H1 (cell line): ENCODE data around the gene SERPINE2. TPM values are rescaled to one million over a fixed set of nuclear protein-coding genes. Genes with fewer than 3 reads are reported as not detected.
A peak's percentile ranks its signal among the peaks of the same experiment; 100 is the strongest.

Experiments
- CTCF ChIA-PET: fragments of 300-600 bp; sonication (Branson Sonifier 250); formaldehyde crosslinking; loops from one replicate; lab custom pipeline; 2021; ENCODE audit not compliant: partially characterized antibody; lab: Charles Lee
- POLR2A ChIA-PET: fragments of 300-600 bp; sonication (Branson Sonifier 250); formaldehyde crosslinking; loops from one replicate; lab custom pipeline; 2021; ENCODE audit warnings: inconsistent platforms; ENCODE audit not compliant: partially characterized antibody; lab: Charles Lee
- DNase-seq, 2 experiments: peaks; one replicate each; pipeline versions ENCODE4 v3.0.0 to v3.0.0-alpha.2; 2010 to 2022; ENCODE audit warnings: low spot score in 2 of 2, low read depth in 1 of 2, mixed read lengths in 1 of 2
- FAIRE-seq: peaks from 2 replicates; lab custom pipeline; 2011; peaks lifted over from hg19 to GRCh38; lab: Jason Lieb, UNC
- H2AFZ ChIP-seq: 2 replicates; pipeline ENCODE4 v1.8.1; 2012; ENCODE audit warnings: low read length, inconsistent platforms
- H2AK5ac ChIP-seq: 2 replicates; pipeline ENCODE4 v1.6.1; 2013; ENCODE audit warnings: low read depth, low read length
- H2BK120ac ChIP-seq: replicated peaks from 2 replicates; pipeline ENCODE3; 2013; ENCODE audit warnings: low read depth, low read length, inconsistent platforms
- H2BK12ac ChIP-seq: 2 replicates; pipeline ENCODE4 v1.6.1; 2013; ENCODE audit warnings: low read depth, low read length
- H2BK15ac ChIP-seq: 2 replicates; pipeline ENCODE4 v1.6.1; 2013; ENCODE audit warnings: low read length
- H2BK20ac ChIP-seq: 2 replicates; pipeline ENCODE4 v1.6.1; 2013; ENCODE audit warnings: low read length
- H2BK5ac ChIP-seq: 2 replicates; pipeline ENCODE4 v1.6.1; 2013; ENCODE audit warnings: low read depth, low read length
- H3K14ac ChIP-seq: 2 replicates; pipeline ENCODE4 v1.6.1; 2013; ENCODE audit warnings: inconsistent platforms; ENCODE audit not compliant: insufficient read length
- H3K18ac ChIP-seq: 2 replicates; pipeline ENCODE4 v1.6.1; 2013; ENCODE audit warnings: low read length; ENCODE audit errors: extremely low read depth
- H3K23ac ChIP-seq: 2 replicates; pipeline ENCODE4 v1.6.1; 2013; ENCODE audit warnings: inconsistent platforms; ENCODE audit not compliant: insufficient read length
- H3K23me2 ChIP-seq: 2 replicates; pipeline ENCODE4 v1.6.1; 2013; ENCODE audit warnings: low read depth, low read length
- H3K27ac ChIP-seq: 2 replicates; pipeline ENCODE4 v1.6.1; 2011; ENCODE audit warnings: low read depth, low read length, inconsistent platforms
- H3K27me3 ChIP-seq, 4 experiments: replicated peaks in 1 of 4; 1 replicate in 1 of 4; 2 replicates in 3 of 4; pipeline versions ENCODE4 v1.6.1 to v1.8.1; 2011 to 2013; ENCODE audit warnings: low read length in 3 of 4, mild to moderate bottlenecking in 3 of 4, inconsistent platforms in 2 of 4, mixed read lengths in 2 of 4, moderate library complexity in 1 of 4; ENCODE audit not compliant: control insufficient read depth in 3 of 4, insufficient read depth in 3 of 4; ENCODE audit errors: extremely low read depth in 1 of 4
- H3K36me3 ChIP-seq, 4 experiments: 2 replicates each; pipeline versions ENCODE4 v1.6.1 to v1.8.1; 2011 to 2013; ENCODE audit warnings: mild to moderate bottlenecking in 4 of 4, low read length in 3 of 4, moderate library complexity in 2 of 4, control low read depth in 1 of 4, inconsistent platforms in 1 of 4; ENCODE audit not compliant: insufficient read depth in 4 of 4, control insufficient read depth in 2 of 4
- H3K4ac ChIP-seq: replicated peaks from 2 replicates; pipeline ENCODE3; 2013; ENCODE audit warnings: low read length, low read depth, mixed read lengths, inconsistent platforms; ENCODE audit not compliant: insufficient read length
- H3K4me1 ChIP-seq, 4 experiments: replicated peaks in 1 of 4; 1 replicate in 1 of 4; 2 replicates in 3 of 4; pipeline versions ENCODE4 v1.6.1 to v1.8.1; 2011 to 2013; ENCODE audit warnings: low read length in 3 of 4, inconsistent platforms in 2 of 4, mixed read lengths in 1 of 4; ENCODE audit not compliant: insufficient read depth in 4 of 4, control insufficient read depth in 3 of 4
- H3K4me2 ChIP-seq, 2 experiments: 2 replicates each; pipeline versions ENCODE4 v1.6.1 to v1.8.1; 2011 to 2013; ENCODE audit warnings: low read depth in 2 of 2, low read length in 2 of 2, control low read depth in 1 of 2, inconsistent platforms in 1 of 2, mild to moderate bottlenecking in 1 of 2; ENCODE audit not compliant: insufficient read depth in 1 of 2
- H3K4me3 ChIP-seq, 4 experiments: fragments of 200-600, 300-600 bp in 1 of 4; sonication (generic), shearing (Covaris generic), sonication (Bioruptor Twin) in 1 of 4; 2 replicates each; pipeline versions ENCODE4 v1.5.1 to v1.8.1; 2011 to 2016; ENCODE audit warnings: low read length in 4 of 4, low read depth in 3 of 4, control low read depth in 2 of 4, inconsistent platforms in 2 of 4, mild to moderate bottlenecking in 2 of 4, mixed read lengths in 1 of 4, moderate library complexity in 1 of 4; ENCODE audit not compliant: insufficient read depth in 2 of 4; ENCODE audit errors: extremely low read depth in 1 of 4
- H3K56ac ChIP-seq: replicated peaks from 2 replicates; pipeline ENCODE3; 2013; ENCODE audit warnings: low read depth, mild to moderate bottlenecking, mixed read lengths, low read length, inconsistent platforms; ENCODE audit not compliant: insufficient read length
- H3K79me1 ChIP-seq: 2 replicates; pipeline ENCODE4 v1.6.1; 2013; ENCODE audit warnings: low read depth, low read length, control low read depth
- H3K79me2 ChIP-seq, 2 experiments: 2 replicates each; pipeline versions ENCODE4 v1.6.1 to v1.8.1; 2012 to 2013; ENCODE audit warnings: low read length in 2 of 2, mild to moderate bottlenecking in 2 of 2, inconsistent platforms in 1 of 2; ENCODE audit not compliant: insufficient read depth in 2 of 2, control insufficient read depth in 1 of 2
- H3K9ac ChIP-seq, 4 experiments: replicated peaks in 1 of 4; 1 replicate in 1 of 4; 2 replicates in 3 of 4; pipeline versions ENCODE4 v1.6.1 to v1.8.1; 2011 to 2013; ENCODE audit warnings: low read depth in 3 of 4, low read length in 3 of 4, control low read depth in 2 of 4, mild to moderate bottlenecking in 2 of 4, moderate library complexity in 2 of 4, inconsistent platforms in 1 of 4; ENCODE audit errors: extremely low read depth in 1 of 4
- H3K9me3 ChIP-seq, 2 experiments: 2 replicates each; pipeline versions ENCODE4 v1.6.1 to v1.8.1; 2012 to 2013; ENCODE audit warnings: mild to moderate bottlenecking in 2 of 2, moderate library complexity in 2 of 2, control low read depth in 1 of 2, inconsistent platforms in 1 of 2, low read depth in 1 of 2, low read length in 1 of 2, mixed read lengths in 1 of 2; ENCODE audit not compliant: insufficient read depth in 2 of 2
- H4K20me1 ChIP-seq, 2 experiments: replicated peaks in 1 of 2; 2 replicates each; pipeline versions ENCODE3 to v1.8.1; 2011 to 2013; ENCODE audit warnings: inconsistent platforms in 2 of 2, low read length in 2 of 2, mild to moderate bottlenecking in 1 of 2; ENCODE audit not compliant: insufficient read depth in 2 of 2, control insufficient read depth in 1 of 2
- H4K5ac ChIP-seq: 2 replicates; pipeline ENCODE4 v1.6.1; 2013; ENCODE audit warnings: low read length, low read depth, mixed read lengths, inconsistent platforms; ENCODE audit not compliant: insufficient read length
- H4K8ac ChIP-seq: 2 replicates; pipeline ENCODE4 v1.8.0; 2013; ENCODE audit warnings: mild to moderate bottlenecking, moderate library complexity, low read length, inconsistent platforms; ENCODE audit not compliant: insufficient read depth; ENCODE audit errors: extremely low read depth
- H4K91ac ChIP-seq: replicated peaks from 2 replicates; pipeline ENCODE3; 2013; ENCODE audit warnings: low read length, mixed read lengths, inconsistent platforms; ENCODE audit not compliant: insufficient read length
- BACH1 ChIP-seq: IDR thresholded peaks from 2 replicates; pipeline ENCODE4 v1.6.1; 2012; ENCODE audit warnings: low read length, improper control_type of control experiment
- CHD1 ChIP-seq: IDR thresholded peaks from 2 replicates; pipeline ENCODE4 v1.6.1; 2012; ENCODE audit warnings: low read depth, low read length, improper control_type of control experiment
- CHD2 ChIP-seq: IDR thresholded peaks from 2 replicates; pipeline ENCODE4 v1.6.1; 2012; ENCODE audit warnings: low read length, improper control_type of control experiment
- EZH2 ChIP-seq: fragments of 200-600 bp; sonication (generic); IDR thresholded peaks from 2 replicates; pipeline ENCODE4 v1.7.1; 2012; ENCODE audit warnings: low read depth, mild to moderate bottlenecking, moderate library complexity, low read length, inconsistent platforms; ENCODE audit not compliant: severe bottlenecking
- HDAC6 ChIP-seq: IDR thresholded peaks from one replicate; pipeline ENCODE4 v1.7.1; 2012; ENCODE audit warnings: low read depth, mild to moderate bottlenecking, inconsistent platforms, low read length, moderate library complexity
- KDM4A ChIP-seq: IDR thresholded peaks from one replicate; pipeline ENCODE4 v1.7.1; 2012; ENCODE audit warnings: low read depth, mild to moderate bottlenecking, moderate library complexity, low read length, inconsistent platforms; ENCODE audit not compliant: severe bottlenecking
- RNF2 ChIP-seq: fragments of 200-900, 300-1000 bp; sonication (generic); IDR thresholded peaks from 2 replicates; pipeline ENCODE4 v1.7.1; 2016; ENCODE audit warnings: borderline replicate concordance, low read depth, mild to moderate bottlenecking, antibody characterized with exemption, low read length; ENCODE audit not compliant: poor library complexity, severe bottlenecking; ENCODE audit errors: missing control alignments
- RXRA ChIP-seq: IDR thresholded peaks from 2 replicates; pipeline ENCODE4 v1.6.1; 2011; ENCODE audit warnings: low read depth, mild to moderate bottlenecking, low read length, moderate library complexity; ENCODE audit not compliant: insufficient read depth
- SAP30 ChIP-seq: fragments of 300-600 bp; sonication (generic); IDR thresholded peaks from 2 replicates; pipeline ENCODE4 v1.7.1; 2012; ENCODE audit warnings: low read length, moderate library complexity, mild to moderate bottlenecking, inconsistent platforms; ENCODE audit not compliant: insufficient read depth, insufficient replicate concordance
- SIRT6 ChIP-seq: IDR thresholded peaks from one replicate; pipeline ENCODE4 v1.7.1; 2012; ENCODE audit warnings: low read length, inconsistent platforms
- WGBS, 2 experiments: shearing (Covaris generic) in 1 of 2; methylation state at CpG; one replicate each; pipeline versions ENCODE4 v1.1.6 to v1.1.7; 2013 to 2015; ENCODE audit warnings: low lambda C conversion rate in 2 of 2, mixed read lengths in 2 of 2, inconsistent platforms in 1 of 2, low coverage in 1 of 2, missing lambda C conversion rate in 1 of 2; ENCODE audit not compliant: insufficient replicate concordance in 2 of 2, insufficient coverage in 1 of 2, insufficient read length in 1 of 2; ENCODE audit errors: extremely low coverage in 1 of 2, missing lambda C conversion rate in 1 of 2; 5-methylcytosine and 5-hydroxymethylcytosine counted together
- polyA plus RNA-seq, 7 experiments: library from polyadenylated mRNA; depleted of rRNA in 3 of 7; stranded (reverse) in 5 of 7; unstranded in 2 of 7; fragments of >200 nt in 5 of 7; fragments of 200-250 nt in 2 of 7; gene quantifications; 1 replicate in 5 of 7; 2 replicates in 1 of 7; 4 replicates in 1 of 7; pipeline versions ENCODE4 v1.2.1 to v1.2.3, GENCODE V29; 2011 to 2013; ENCODE audit warnings: missing spikeins in 2 of 7, mixed read lengths in 2 of 7
- total RNA-seq: library from RNA; stranded (reverse); fragmentation: NEBNext Ultra II Directional; extraction: Animal tissue kit (Norgen Biotek cat#: 25700); gene quantifications from 2 replicates; pipeline ENCODE4 v1.2.1, GENCODE V29; 2021
- TF ChIP-seq, protein P1 (sequence below): IDR thresholded peaks from 2 replicates; pipeline ENCODE4 v1.6.1; 2012; ENCODE audit warnings: low read length, inconsistent platforms

The SERPINE2 gene
- total and polyA plus RNA-seq, 2 of the 8 experiments (the other 6 are each of a cell fraction or from before 2014, with no cell fraction given): 26.2 to 76.0 TPM

DNA sequence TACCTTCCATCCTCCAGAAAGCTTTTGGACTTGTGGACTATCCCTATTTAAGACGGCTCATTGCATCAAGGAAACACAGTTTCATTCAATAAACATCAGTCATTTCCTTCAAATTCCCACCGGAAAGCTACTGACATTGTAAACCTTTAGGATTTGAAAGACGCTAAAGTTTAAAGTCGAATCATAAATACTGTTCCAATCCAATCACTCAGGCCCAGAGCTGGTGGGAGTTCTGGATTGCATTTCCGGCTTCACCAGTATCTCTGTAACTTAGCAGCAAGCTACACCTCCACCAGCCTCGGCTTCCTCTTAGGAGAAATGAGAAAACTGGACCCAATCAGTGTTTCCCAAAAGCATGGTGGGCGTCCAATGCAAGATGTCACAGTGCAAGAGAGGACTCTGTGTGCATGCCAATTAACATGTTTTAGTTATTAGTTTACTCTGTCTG, 95.5 kb downstream of the SERPINE2 start:
- Histone ChIP-seq H3K14ac (no peak overlapping the region), H4K5ac (no peak overlapping the region), H3K18ac (no peak overlapping the region), H2BK5ac (no peak overlapping the region), H2AFZ (no peak overlapping the region), H2BK20ac (no peak overlapping the region), H4K8ac (no peak overlapping the region), H2AK5ac (0 out of 2 replicates have a peak overlapping the region, but pooled peaks have one; percentile 40), H3K9me3 (no peaks in the 10 kb centered on the region), H2BK120ac (no peak overlapping the region), H2BK12ac (no peak overlapping the region), H3K4me1 (peaks cover 2 to 32% (median 17%) of the 10 kb centered on the region in 4 experiments; a peak in 5 of 7 replicates), H4K20me1 (peaks cover 4% of the 10 kb centered on the region in 2 experiments), H3K36me3 (no peaks in the 10 kb centered on the region; a peak in 1 of 8 replicates), H3K56ac (no peak overlapping the region), H3K4ac (no peak overlapping the region), H3K79me1 (peaks cover 4% of the 10 kb centered on the region; the same call in 1 of the 2 replicates), H4K91ac (no peak overlapping the region), H3K23ac (no peak overlapping the region), H3K79me2 (peaks cover 19 to 54% of the 10 kb centered on the region in 2 experiments), H3K4me3 (peak overlapping the region; percentile 61 to 90 (median 84); a peak in 7 of 8 replicates), H2BK15ac (no peak overlapping the region), H3K27ac (no peak overlapping the region), H3K9ac (peak overlapping the region in 1 of 4 experiments; percentile 29; a peak in 1 of 7 replicates), H3K4me2 (peak overlapping the region; percentile 74 to 91), H3K23me2 (peaks cover 4% of the 10 kb centered on the region), H3K27me3 (no peaks in the 10 kb centered on the region)
- ChIA-PET CTCF (interaction anchor here (0.7 to 1.7 kb wide), 4 partner anchors 11 to 1899 kb away, joined by 3 to 5 read pairs (median 4); no protein-coding TSS in a partner anchor), POLR2A (interaction anchor here (1.0 to 3.4 kb wide), 5 partner anchors 10 to 31 kb away, joined by 4 to 19 read pairs (median 6); no protein-coding TSS in a partner anchor)
- 63% methylated on average over 7 of the region's 7 CpGs; no CpG with 5 or more reads in 1 of the 2 experiments for WGBS, 2 experiments
- no peak for DNase-seq
- no peak for FAIRE-seq
- TF ChIP-seq RXRA: no peak
- TF ChIP-seq, protein P1, sequence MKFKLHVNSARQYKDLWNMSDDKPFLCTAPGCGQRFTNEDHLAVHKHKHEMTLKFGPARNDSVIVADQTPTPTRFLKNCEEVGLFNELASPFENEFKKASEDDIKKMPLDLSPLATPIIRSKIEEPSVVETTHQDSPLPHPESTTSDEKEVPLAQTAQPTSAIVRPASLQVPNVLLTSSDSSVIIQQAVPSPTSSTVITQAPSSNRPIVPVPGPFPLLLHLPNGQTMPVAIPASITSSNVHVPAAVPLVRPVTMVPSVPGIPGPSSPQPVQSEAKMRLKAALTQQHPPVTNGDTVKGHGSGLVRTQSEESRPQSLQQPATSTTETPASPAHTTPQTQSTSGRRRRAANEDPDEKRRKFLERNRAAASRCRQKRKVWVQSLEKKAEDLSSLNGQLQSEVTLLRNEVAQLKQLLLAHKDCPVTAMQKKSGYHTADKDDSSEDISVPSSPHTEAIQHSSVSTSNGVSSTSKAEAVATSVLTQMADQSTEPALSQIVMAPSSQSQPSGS: no peak
- TF ChIP-seq SAP30: no peak
- TF ChIP-seq EZH2: no peak
- no peak for TF ChIP-seq KDM4A
- TF ChIP-seq CHD2: no peak
- no peak for TF ChIP-seq BACH1
- TF ChIP-seq RNF2: no peak
- TF ChIP-seq CHD1: no peak
- no peak for TF ChIP-seq HDAC6
- TF ChIP-seq SIRT6: no peak
